BLaER1 treated with 17β-estradiol and CSF1 and Interleukin-3, amounts not matched to agents 10 nM and 100 nM (cell line): ENCODE measurements around the gene TRMT2B.
"Not testable (repeated sequence)": the region's sequence is repeated elsewhere in the genome, so short reads cannot be mapped to it uniquely, and the experiment has no call there.

ENCODE experiments used
- H3K27ac ChIP-seq, 11 experiments: shearing (Covaris generic); formaldehyde crosslinking; 2 replicates each; pipeline ENCODE4 v1.8.1; 2022
- H3K27me3 ChIP-seq, 11 experiments: shearing (Covaris generic); formaldehyde crosslinking; 2 replicates each; pipeline ENCODE4 v1.8.1; 2022
- H3K36me3 ChIP-seq, 11 experiments: shearing (Covaris generic); formaldehyde crosslinking; 2 replicates each; pipeline ENCODE4 v1.8.1; 2022
- H3K4me1 ChIP-seq, 10 experiments: shearing (Covaris generic); formaldehyde crosslinking; 2 replicates each; pipeline ENCODE4 v1.8.1; 2022
- H3K4me2 ChIP-seq, 11 experiments: shearing (Covaris generic); formaldehyde crosslinking; 2 replicates each; pipeline ENCODE4 v1.8.1; 2022
- H3K4me3 ChIP-seq, 10 experiments: shearing (Covaris generic); formaldehyde crosslinking; 2 replicates each; pipeline ENCODE4 v1.8.1; 2022
- H3K9ac ChIP-seq, 11 experiments: shearing (Covaris generic); formaldehyde crosslinking; 2 replicates each; pipeline ENCODE4 v1.8.1; 2022
- H3K9me3 ChIP-seq, 11 experiments: shearing (Covaris generic); formaldehyde crosslinking; replicated peaks in 1 of 11; 2 replicates each; pipeline ENCODE4 v1.8.1; 2022
- H4K20me1 ChIP-seq, 11 experiments: shearing (Covaris generic); formaldehyde crosslinking; 2 replicates each; pipeline ENCODE4 v1.8.1; 2022
- Cebpa-rat ChIP-seq, 11 experiments: shearing (Covaris generic); IDR thresholded peaks; 2 replicates each; pipeline ENCODE4 v1.8.1; 2022

The TRMT2B gene

DNA sequence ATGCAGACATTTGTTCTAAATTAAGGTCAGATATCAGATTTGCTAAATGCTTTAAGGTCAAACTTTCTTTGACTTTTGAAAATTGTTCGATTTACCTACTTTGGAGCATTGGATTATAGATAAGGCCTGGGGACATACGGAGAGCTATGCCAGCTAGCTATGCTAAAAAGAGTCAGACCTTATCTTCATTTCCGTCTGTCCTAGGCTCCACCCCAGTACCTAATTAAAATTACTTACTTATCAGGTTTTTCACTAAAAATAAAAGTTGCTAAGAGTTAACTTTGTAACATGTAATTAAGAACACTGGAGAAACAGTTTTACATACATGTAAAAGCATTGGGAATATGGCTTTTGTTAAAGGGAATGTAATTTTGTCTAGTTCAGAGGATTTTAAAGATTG, 19.7 kb upstream of the TRMT2B start:
- H3K36me3 ChIP-seq, result no peaks in the 10 kb centered on the region
- no peak for TF ChIP-seq Cebpa-rat (IDR thresholded peaks at IDR 0.05)
- no peaks in the 10 kb centered on the region for H3K27me3 ChIP-seq
- H3K4me1 ChIP-seq, result no peaks in the 10 kb centered on the region
- no peak overlapping the region for H3K4me3 ChIP-seq
- H3K9ac ChIP-seq, result no peak overlapping the region
- H3K27ac ChIP-seq, result no peak overlapping the region
- peaks cover 0 to 7% (median 5%) of the 10 kb centered on the region in 11 experiments; a peak in 6 of 22 replicates for H3K9me3 ChIP-seq
- H4K20me1 ChIP-seq, result no peaks in the 10 kb centered on the region
- no peak overlapping the region for H3K4me2 ChIP-seq

DNA sequence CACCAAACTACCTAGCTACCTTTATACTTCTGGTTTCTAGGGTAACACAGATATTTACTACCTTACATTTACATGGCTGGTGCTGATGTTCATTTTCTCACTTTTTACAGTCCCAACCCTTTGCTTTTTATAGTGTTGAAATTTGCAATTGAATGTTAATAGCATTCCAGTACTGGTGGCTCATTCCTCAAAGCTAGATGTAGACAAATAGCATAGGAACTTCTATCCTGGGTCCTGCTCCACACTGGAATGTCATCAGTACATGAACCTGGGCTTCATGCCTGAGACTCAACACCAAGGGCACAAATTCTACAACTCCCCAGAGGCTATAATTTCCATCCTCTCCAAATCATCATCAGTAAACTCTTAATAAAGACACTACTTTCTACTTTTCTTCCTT, 10.3 kb upstream of the TRMT2B start:
- Histone ChIP-seq H3K9me3 (no peaks in the 10 kb centered on the region), H4K20me1 (no peaks in the 10 kb centered on the region), H3K4me3 (no peak overlapping the region), H3K36me3 (no peaks in the 10 kb centered on the region), H3K4me1 (peaks cover 0 to 6% (median 0%) of the 10 kb centered on the region in 10 experiments; a peak in 6 of 20 replicates), H3K9ac (no peak overlapping the region), H3K4me2 (no peak overlapping the region), H3K27me3 (no peaks in the 10 kb centered on the region), H3K27ac (no peak overlapping the region)
- TF ChIP-seq Cebpa-rat (IDR thresholded peaks at IDR 0.05), result no peak

DNA sequence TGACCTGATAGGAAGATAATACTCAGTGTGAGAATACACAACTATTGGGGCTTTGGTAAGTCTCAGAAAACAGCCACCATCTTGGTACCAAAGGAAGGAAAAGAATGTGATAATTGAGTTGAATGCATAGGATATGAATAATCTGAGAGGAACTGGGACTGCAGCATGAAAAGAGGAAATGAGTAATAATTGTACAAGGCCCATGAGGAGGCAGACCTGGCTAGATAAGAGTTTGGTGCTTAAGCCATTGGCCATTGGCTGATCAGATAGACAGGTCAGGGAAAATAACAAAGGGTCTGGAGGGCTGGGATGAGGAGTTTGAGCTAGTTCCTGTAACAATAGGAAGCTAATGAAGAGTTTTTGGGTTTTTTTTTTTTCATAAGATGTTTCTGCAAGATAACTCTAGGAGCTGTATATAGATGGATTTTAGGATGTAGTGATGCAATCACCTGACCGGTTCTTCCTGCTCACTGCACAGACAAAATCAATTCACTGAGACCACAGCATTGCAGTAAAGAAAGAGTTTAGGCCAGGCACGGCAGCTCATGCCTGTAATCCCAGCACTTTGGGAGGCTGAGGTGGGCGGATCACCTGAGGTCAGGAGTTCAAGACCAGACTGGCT, 5.3 kb upstream of the TRMT2B start:
- Histone ChIP-seq H3K36me3 (no peaks in the 10 kb centered on the region), H3K27ac (peak overlapping the region in 2 of 11 experiments; percentile 15 to 55; a peak in 3 of 22 replicates), H3K27me3 (no peaks in the 10 kb centered on the region), H3K9ac (no peak overlapping the region), H3K4me2 (peak overlapping the region in 5 of 11 experiments; percentile 8 to 52 (median 35); a peak in 8 of 22 replicates), H3K4me1 (peaks cover 0 to 16% (median 2%) of the 10 kb centered on the region in 10 experiments; a peak in 9 of 20 replicates), H3K4me3 (no peak overlapping the region), H4K20me1 (no peaks in the 10 kb centered on the region), H3K9me3 (no peaks in the 10 kb centered on the region)
- no peak for TF ChIP-seq Cebpa-rat (IDR thresholded peaks at IDR 0.05)

DNA sequence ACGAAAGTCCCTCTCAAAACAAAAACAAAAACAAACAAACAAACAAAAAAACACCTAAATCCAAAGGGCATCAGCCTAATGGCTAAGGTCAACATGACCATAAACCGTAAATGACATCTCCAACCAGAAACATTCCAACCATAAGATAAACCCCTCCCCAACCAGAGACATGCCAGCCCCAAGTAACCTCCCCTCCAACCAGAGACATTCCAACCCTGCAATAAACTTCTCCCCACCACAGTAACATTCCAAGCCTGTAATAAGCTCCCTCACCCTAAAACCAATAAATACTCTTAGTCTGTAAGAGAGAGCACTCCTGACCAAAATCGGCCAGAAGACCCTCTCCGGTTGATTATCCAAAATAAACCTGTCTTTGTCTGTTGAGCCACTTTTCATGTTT, 4.6 kb upstream of the TRMT2B start:
- not testable (repeated sequence) for H3K9me3 ChIP-seq, H3K9ac ChIP-seq, H3K36me3 ChIP-seq, H4K20me1 ChIP-seq, H3K4me3 ChIP-seq, H3K27me3 ChIP-seq
- Histone ChIP-seq H3K4me1 (peaks cover 0 to 16% (median 3%) of the 10 kb centered on the region in 10 experiments; a peak in 8 of 20 replicates), H3K4me2 (peak overlapping the region in 4 of 11 experiments; percentile 29 to 52 (median 40); a peak in 8 of 22 replicates), H3K27ac (peak overlapping the region in 2 of 11 experiments; percentile 15 to 55; a peak in 3 of 22 replicates)

DNA sequence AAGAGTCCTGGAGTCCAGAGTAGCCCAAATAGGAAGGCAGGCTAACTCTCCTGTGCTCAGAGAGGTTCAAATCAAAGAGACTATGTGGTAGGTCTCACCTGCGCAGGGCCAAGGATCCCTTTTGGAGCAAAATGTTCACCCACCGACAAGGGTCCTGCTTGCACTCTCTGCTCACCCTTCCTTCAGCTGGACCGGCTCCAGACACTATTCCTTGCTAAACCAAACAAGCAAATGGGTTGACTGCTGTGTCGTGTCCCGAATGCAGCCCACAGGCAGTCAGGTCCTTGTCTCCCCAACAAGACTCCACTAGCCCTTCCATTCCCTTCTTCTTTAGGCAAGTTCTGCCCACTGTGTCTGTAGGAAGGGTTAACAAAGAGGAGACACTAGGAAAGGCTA, 760 bp downstream of the TRMT2B start:
- H3K9me3 ChIP-seq, result no peaks in the 10 kb centered on the region
- H3K27ac ChIP-seq, result peak overlapping the region; percentile 79 to 93 (median 86); a peak in 21 of 22 replicates
- H3K27me3 ChIP-seq, result no peaks in the 10 kb centered on the region
- 0 out of 22 replicates have a peak, but pooled peaks cover 0 to 4% (median 0%) of the 10 kb centered on the region in 11 experiments for H3K36me3 ChIP-seq
- H3K4me2 ChIP-seq, result peak overlapping the region; percentile 60 to 83 (median 68)
- H3K4me3 ChIP-seq, result peak overlapping the region; percentile 54 to 73 (median 64)
- no peak for TF ChIP-seq Cebpa-rat (IDR thresholded peaks at IDR 0.05)
- peaks cover 0 to 7% (median 2%) of the 10 kb centered on the region in 10 experiments; a peak in 2 of 20 replicates for H3K4me1 ChIP-seq
- no peaks in the 10 kb centered on the region for H4K20me1 ChIP-seq
- H3K9ac ChIP-seq, result peak overlapping the region; percentile 80 to 88 (median 86)

DNA sequence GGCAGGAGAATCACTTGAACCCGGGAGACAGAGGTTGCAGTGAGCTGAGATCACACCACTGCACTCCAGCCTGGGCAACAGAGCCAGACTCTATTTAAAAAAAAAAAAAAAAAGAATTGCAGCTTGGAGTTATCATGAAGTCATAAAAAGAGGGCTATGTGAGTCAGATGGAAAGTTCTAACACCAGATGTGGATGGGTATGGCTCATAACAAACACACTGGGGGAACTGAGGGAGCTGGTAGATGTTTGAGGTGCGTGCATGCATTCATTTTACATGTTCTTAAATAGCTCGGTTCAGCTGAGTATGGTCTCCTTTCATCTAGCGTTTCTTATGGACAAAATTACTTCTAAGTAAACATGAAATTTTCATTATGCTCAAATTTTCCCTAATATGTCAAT, 11.7 kb downstream of the TRMT2B start:
- Histone ChIP-seq H3K27ac (no peak overlapping the region), H3K36me3 (peaks cover 21 to 83% (median 52%) of the 10 kb centered on the region in 11 experiments; a peak in 21 of 22 replicates), H3K4me2 (no peak overlapping the region)

DNA sequence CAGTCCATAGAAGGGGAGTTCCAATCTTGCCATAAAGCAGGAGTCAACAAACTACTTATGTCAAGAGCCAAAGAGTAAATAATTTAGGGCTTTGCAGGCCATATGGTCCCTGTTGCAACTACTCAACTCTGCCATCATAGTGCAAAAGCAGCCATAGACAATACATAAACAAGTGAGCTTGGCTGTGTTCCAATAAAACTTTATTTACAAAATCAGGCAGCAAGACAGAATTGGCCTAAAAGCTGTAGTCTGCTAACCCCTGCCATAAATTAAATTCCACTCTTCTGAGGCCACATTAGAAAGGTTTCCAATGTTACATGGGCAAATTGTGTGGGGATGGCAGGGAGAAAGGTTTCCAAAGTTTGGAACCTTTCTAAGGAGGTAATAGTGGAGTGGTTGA, 14.7 kb downstream of the TRMT2B start:
- Histone ChIP-seq H3K4me3 (no peak overlapping the region), H4K20me1 (no peaks in the 10 kb centered on the region), H3K4me1 (no peaks in the 10 kb centered on the region), H3K9me3 (no peaks in the 10 kb centered on the region), H3K27me3 (no peaks in the 10 kb centered on the region), H3K36me3 (peaks cover 21 to 94% (median 58%) of the 10 kb centered on the region in 11 experiments; a peak in 21 of 22 replicates), H3K27ac (no peak overlapping the region), H3K4me2 (no peak overlapping the region), H3K9ac (no peak overlapping the region)
- no peak for TF ChIP-seq Cebpa-rat (IDR thresholded peaks at IDR 0.05)

More for the DNA sequence above, 11.7 kb downstream of the TRMT2B start:
- H3K9me3 ChIP-seq, result no peaks in the 10 kb centered on the region
- no peaks in the 10 kb centered on the region for H3K27me3 ChIP-seq
- H3K4me1 ChIP-seq, result no peaks in the 10 kb centered on the region
- no peak for TF ChIP-seq Cebpa-rat (IDR thresholded peaks at IDR 0.05)
- H3K9ac ChIP-seq, result no peak overlapping the region
- no peak overlapping the region for H3K4me3 ChIP-seq
- no peaks in the 10 kb centered on the region for H4K20me1 ChIP-seq

DNA sequence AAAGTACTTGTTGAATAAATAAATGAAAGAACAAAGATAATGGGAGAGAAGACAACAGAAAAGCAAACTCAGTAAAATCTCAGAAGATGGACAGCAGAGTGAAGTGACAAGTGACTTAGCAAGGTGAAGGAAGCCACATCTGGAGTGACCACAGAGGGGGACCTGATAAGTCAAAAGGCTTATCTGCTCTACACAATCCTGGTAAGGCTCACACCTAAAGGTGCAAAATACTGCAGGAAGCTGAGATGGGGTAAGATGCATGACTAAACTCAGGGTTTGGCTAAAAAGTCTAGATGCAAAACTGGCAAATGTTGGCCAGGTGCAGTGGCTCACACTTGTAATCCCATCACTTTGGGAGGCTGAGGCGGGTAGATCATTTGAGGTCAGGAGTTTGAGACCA, 22.2 kb downstream of the TRMT2B start:
- Histone ChIP-seq H3K36me3 (peaks cover 25 to 69% (median 34%) of the 10 kb centered on the region in 11 experiments; a peak in 21 of 22 replicates), H3K9me3 (no peaks in the 10 kb centered on the region), H3K4me1 (no peaks in the 10 kb centered on the region), H4K20me1 (no peaks in the 10 kb centered on the region), H3K4me3 (no peak overlapping the region), H3K27ac (no peak overlapping the region), H3K27me3 (no peaks in the 10 kb centered on the region), H3K4me2 (no peak overlapping the region), H3K9ac (no peak overlapping the region)
- no peak for TF ChIP-seq Cebpa-rat (IDR thresholded peaks at IDR 0.05)

DNA sequence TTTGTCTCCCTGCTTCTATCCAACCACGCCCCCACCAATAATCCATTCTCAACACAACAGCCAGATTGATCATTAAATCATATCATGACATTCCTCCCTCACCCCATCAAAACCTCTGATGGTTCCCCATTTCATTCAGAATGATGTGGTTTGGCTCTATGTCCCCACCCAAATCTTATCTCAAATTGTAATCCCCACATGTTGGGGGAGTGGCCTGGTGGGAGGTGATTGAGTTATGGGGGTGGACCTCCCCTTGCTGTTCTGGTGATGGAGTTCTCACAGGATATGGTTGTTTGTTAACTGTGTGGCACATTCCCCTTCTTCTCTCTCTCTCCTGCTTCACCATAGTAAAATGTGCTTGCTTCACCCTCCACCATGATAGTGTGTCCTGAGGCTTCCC, 23.3 kb downstream of the TRMT2B start:
- Histone ChIP-seq H3K9ac (no peak overlapping the region), H3K4me1 (no peaks in the 10 kb centered on the region), H3K4me3 (no peak overlapping the region), H3K27me3 (no peaks in the 10 kb centered on the region), H4K20me1 (no peaks in the 10 kb centered on the region), H3K27ac (no peak overlapping the region), H3K4me2 (no peak overlapping the region), H3K9me3 (no peaks in the 10 kb centered on the region), H3K36me3 (peaks cover 23 to 70% (median 38%) of the 10 kb centered on the region in 11 experiments; a peak in 20 of 22 replicates)
- TF ChIP-seq Cebpa-rat (IDR thresholded peaks at IDR 0.05), result no peak

DNA sequence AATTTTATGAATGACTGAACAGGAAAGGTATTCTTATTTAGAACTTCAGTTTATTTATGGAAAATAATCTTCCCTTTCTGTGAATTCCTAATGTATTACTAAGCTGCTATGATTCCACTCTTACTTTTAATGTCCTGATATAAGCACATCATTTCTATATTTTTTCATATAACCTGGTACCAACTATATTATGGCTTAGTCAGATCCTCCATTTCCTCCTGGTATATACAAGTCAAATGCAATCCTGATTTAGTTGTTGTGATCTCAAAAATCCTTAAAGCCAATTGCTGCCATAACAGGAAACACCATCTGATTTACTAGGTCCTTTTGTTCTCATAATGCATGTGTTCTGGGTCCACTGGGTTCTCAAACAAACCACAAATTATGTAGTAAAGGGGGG, 26.8 kb downstream of the TRMT2B start:
- Histone ChIP-seq H4K20me1 (no peaks in the 10 kb centered on the region), H3K36me3 (peaks cover 31 to 76% (median 53%) of the 10 kb centered on the region in 11 experiments; a peak in 21 of 22 replicates), H3K27me3 (no peaks in the 10 kb centered on the region), H3K9ac (no peak overlapping the region), H3K4me3 (no peak overlapping the region), H3K4me1 (no peaks in the 10 kb centered on the region), H3K27ac (no peak overlapping the region), H3K9me3 (no peaks in the 10 kb centered on the region), H3K4me2 (no peak overlapping the region)
- no peak for TF ChIP-seq Cebpa-rat (IDR thresholded peaks at IDR 0.05)
